Memory B cell (primary cell): ENCODE measurements around the gene XPO4.
"Not testable (repeated sequence)": the region's sequence is repeated elsewhere in the genome, so short reads cannot be mapped to it uniquely, and the experiment has no call there.

Experiments
- ATAC-seq: fragments of 150-1000 bp; cut with Tn5 transposase; 2 replicates; pipeline ENCODE4 v1.10.0; 2021; ENCODE audit warnings: low read depth, mild to moderate bottlenecking, moderate library complexity
- DNase-seq, 2 donors: peaks; one replicate each; pipeline ENCODE4 v3.0.0; 2022; ENCODE audit warnings: low spot score in 2 of 2
- H3K27ac Mint-ChIP-seq: one replicate; pipeline ENCODE4 v1.8.0; 2022; ENCODE audit warnings: mild to moderate bottlenecking, moderate library complexity, mixed read lengths
- H3K27me3 Mint-ChIP-seq: one replicate; pipeline ENCODE4 v1.8.0; 2022; ENCODE audit warnings: mixed read lengths
- H3K36me3 Mint-ChIP-seq: one replicate; pipeline ENCODE4 v1.8.0; 2022; ENCODE audit warnings: mild to moderate bottlenecking, mixed read lengths
- H3K4me1 Mint-ChIP-seq: one replicate; pipeline ENCODE4 v1.8.0; 2022; ENCODE audit warnings: mixed read lengths
- H3K4me3 Mint-ChIP-seq: one replicate; pipeline ENCODE4 v1.8.0; 2022; ENCODE audit warnings: mild to moderate bottlenecking, moderate library complexity, mixed read lengths
- H3K9me3 Mint-ChIP-seq: one replicate; pipeline ENCODE4 v1.8.0; 2022; ENCODE audit warnings: mixed read lengths

XPO4 gene

GRCh38 chr13:20902438-20903163 is at the start of gene XPO4:
Gene XPO4, minus strand, starts transcription at chr13:20902746. Its CDS starts 8 bp downstream, at chr13:20902738.
- ATAC-seq (peak; percentile 93), DNase-seq (peak; percentile 75 to 83)
- Mint-ChIP-seq H3K27me3 (no peaks in the 10 kb centered on the region), H3K4me3 (peak within 1 kb of the TSS; percentile 95), H3K36me3 (no peaks in the 10 kb centered on the region), H3K4me1 (peaks cover 18% of the 10 kb centered on the region), H3K27ac (peak within 1 kb of the TSS; percentile 96), H3K9me3 (no peaks in the 10 kb centered on the region)

GRCh38 chr13:20948001-20948400 is 45.5 kb upstream of the XPO4 start:
- peaks cover 18% of the 10 kb centered on the region for H3K27me3 Mint-ChIP-seq
- DNase-seq, H3K36me3 Mint-ChIP-seq, H3K4me1 Mint-ChIP-seq, H3K27ac Mint-ChIP-seq, H3K9me3 Mint-ChIP-seq, ATAC-seq, H3K4me3 Mint-ChIP-seq: not testable (repeated sequence)

- peaks cover 18% of the 10 kb centered on the region for H3K27me3 Mint-ChIP-seq
- peaks cover 5% of the 10 kb centered on the region for H3K4me1 Mint-ChIP-seq
- ATAC-seq (peak; percentile 34), DNase-seq (no peak)
- no peaks in the 10 kb centered on the region for H3K9me3 Mint-ChIP-seq
- no peak overlapping the region for H3K27ac Mint-ChIP-seq
- peak overlapping the region; percentile 8 for H3K4me3 Mint-ChIP-seq
- H3K36me3 Mint-ChIP-seq: peaks cover 2% of the 10 kb centered on the region
Measured at GRCh38 chr13:20945952-20946383, 43.4 kb upstream of the XPO4 start.

GRCh38 chr13:20942938-20943559 is 40.5 kb upstream of the XPO4 start:
- H3K27ac Mint-ChIP-seq: no peak overlapping the region
- ATAC-seq: no peak
- DNase-seq: no peak
- no peaks in the 10 kb centered on the region for H3K36me3 Mint-ChIP-seq
- H3K4me1 Mint-ChIP-seq: peaks cover 5% of the 10 kb centered on the region
- no peaks in the 10 kb centered on the region for H3K9me3 Mint-ChIP-seq
- H3K27me3 Mint-ChIP-seq: peaks cover 18% of the 10 kb centered on the region
- H3K4me3 Mint-ChIP-seq: no peak overlapping the region

- H3K27ac Mint-ChIP-seq, H3K36me3 Mint-ChIP-seq, H3K4me3 Mint-ChIP-seq, ATAC-seq, H3K4me1 Mint-ChIP-seq, H3K9me3 Mint-ChIP-seq, DNase-seq: not testable (repeated sequence)
- peaks cover 16% of the 10 kb centered on the region for H3K27me3 Mint-ChIP-seq
Measured at GRCh38 chr13:20940511-20940910, 38.0 kb upstream of the XPO4 start.

GRCh38 chr13:20940083-20940482 is 37.5 kb upstream of the XPO4 start:
- H3K4me1 Mint-ChIP-seq: peaks cover 3% of the 10 kb centered on the region
- H3K27ac Mint-ChIP-seq: no peak overlapping the region
- DNase-seq (no peak), ATAC-seq (no peak)
- peaks cover 14% of the 10 kb centered on the region for H3K27me3 Mint-ChIP-seq
- no peaks in the 10 kb centered on the region for H3K9me3 Mint-ChIP-seq
- H3K4me3 Mint-ChIP-seq: no peak overlapping the region
- no peaks in the 10 kb centered on the region for H3K36me3 Mint-ChIP-seq

GRCh38 chr13:20939662-20940061 is 37.1 kb upstream of the XPO4 start:
- H3K36me3 Mint-ChIP-seq: no peaks in the 10 kb centered on the region
- no peaks in the 10 kb centered on the region for H3K9me3 Mint-ChIP-seq
- no peak for ATAC-seq
- H3K4me3 Mint-ChIP-seq: no peak overlapping the region
- H3K27me3 Mint-ChIP-seq: peaks cover 12% of the 10 kb centered on the region
- no peak for DNase-seq
- no peak overlapping the region for H3K27ac Mint-ChIP-seq
- H3K4me1 Mint-ChIP-seq: peaks cover 3% of the 10 kb centered on the region

- no peak overlapping the region for H3K4me3 Mint-ChIP-seq
- H3K4me1 Mint-ChIP-seq: no peaks in the 10 kb centered on the region
- H3K36me3 Mint-ChIP-seq: no peaks in the 10 kb centered on the region
- DNase-seq (no peak), ATAC-seq (no peak)
- peaks cover 10% of the 10 kb centered on the region for H3K27me3 Mint-ChIP-seq
- H3K9me3 Mint-ChIP-seq: no peaks in the 10 kb centered on the region
- no peak overlapping the region for H3K27ac Mint-ChIP-seq
Measured at GRCh38 chr13:20938302-20938701, 35.8 kb upstream of the XPO4 start.

- no peaks in the 10 kb centered on the region for H3K36me3 Mint-ChIP-seq
- H3K4me3 Mint-ChIP-seq: no peak overlapping the region
- no peaks in the 10 kb centered on the region for H3K4me1 Mint-ChIP-seq
- no peak for ATAC-seq
- no peak overlapping the region for H3K27ac Mint-ChIP-seq
- H3K27me3 Mint-ChIP-seq: peaks cover 2% of the 10 kb centered on the region
- H3K9me3 Mint-ChIP-seq: no peaks in the 10 kb centered on the region
- no peak for DNase-seq
Measured at GRCh38 chr13:20927596-20928257, 25.2 kb upstream of the XPO4 start.

- H3K4me1 Mint-ChIP-seq, H3K27me3 Mint-ChIP-seq, H3K36me3 Mint-ChIP-seq, H3K27ac Mint-ChIP-seq, DNase-seq, H3K9me3 Mint-ChIP-seq, ATAC-seq, H3K4me3 Mint-ChIP-seq: not testable (repeated sequence)
Measured at GRCh38 chr13:20925395-20925790, 22.8 kb upstream of the XPO4 start.

GRCh38 chr13:20924758-20925394 is 22.3 kb upstream of the XPO4 start:
- Mint-ChIP-seq H3K4me3 (no peak overlapping the region), H3K4me1 (no peaks in the 10 kb centered on the region), H3K27ac (no peak overlapping the region), H3K9me3 (no peaks in the 10 kb centered on the region), H3K36me3 (no peaks in the 10 kb centered on the region), H3K27me3 (peaks cover 2% of the 10 kb centered on the region)
- DNase-seq (peak; percentile 47 to 56), ATAC-seq (peak; percentile 54)

GRCh38 chr13:20923272-20923671 is 20.7 kb upstream of the XPO4 start:
- DNase-seq (no peak), ATAC-seq (no peak)
- no peaks in the 10 kb centered on the region for H3K36me3 Mint-ChIP-seq
- no peaks in the 10 kb centered on the region for H3K9me3 Mint-ChIP-seq
- peaks cover 2% of the 10 kb centered on the region for H3K27me3 Mint-ChIP-seq
- no peak overlapping the region for H3K4me3 Mint-ChIP-seq
- H3K4me1 Mint-ChIP-seq: no peaks in the 10 kb centered on the region
- no peak overlapping the region for H3K27ac Mint-ChIP-seq

- H3K27ac Mint-ChIP-seq: no peak overlapping the region
- H3K9me3 Mint-ChIP-seq: no peaks in the 10 kb centered on the region
- DNase-seq (no peak), ATAC-seq (no peak)
- no peaks in the 10 kb centered on the region for H3K4me1 Mint-ChIP-seq
- no peak overlapping the region for H3K4me3 Mint-ChIP-seq
- H3K36me3 Mint-ChIP-seq: no peaks in the 10 kb centered on the region
- H3K27me3 Mint-ChIP-seq: peaks cover 2% of the 10 kb centered on the region
Measured at GRCh38 chr13:20921572-20921971, 19.0 kb upstream of the XPO4 start.

GRCh38 chr13:20915676-20916075 is 13.1 kb upstream of the XPO4 start:
- not testable (repeated sequence) for H3K27ac Mint-ChIP-seq, H3K36me3 Mint-ChIP-seq, ATAC-seq, H3K9me3 Mint-ChIP-seq, H3K27me3 Mint-ChIP-seq, DNase-seq, H3K4me3 Mint-ChIP-seq, H3K4me1 Mint-ChIP-seq
